Astrocyte of the spinal cord (primary cell): ENCODE data around the gene PRPS1.
A peak's percentile ranks its signal among the peaks of the same experiment; 100 is the strongest.
"Not testable (repeated sequence)": the region's sequence is repeated elsewhere in the genome, so short reads cannot be mapped to it uniquely, and the experiment has no call there.

Source experiments
- DNase-seq: peaks from one replicate; pipeline ENCODE4 v3.0.0; 2011; ENCODE audit warnings: low read depth, low spot score
- H3K4me3 ChIP-seq: 2 replicates; pipeline ENCODE4 v1.5.1; 2011; ENCODE audit warnings: low read depth, mild to moderate bottlenecking, low read length, moderate library complexity
- CTCF ChIP-seq: IDR thresholded peaks from 2 replicates; pipeline ENCODE4 v1.5.1; 2012; ENCODE audit warnings: low read depth, mild to moderate bottlenecking, low read length, inconsistent platforms
- in situ Hi-C: cut with HindIII; loops from 2 replicates; pipeline ENCODE4 v1.10.0; 2017; ENCODE audit warnings: low sequenced_read_pairs

The PRPS1 gene

GRCh38 chrX:107669885-107670628, 41.7 kb downstream of the PRPS1 start:
- no peak for TF ChIP-seq CTCF
- no peak overlapping the region for H3K4me3 ChIP-seq
- in situ Hi-C loops: no loop called here
- no peak for DNase-seq

GRCh38 chrX:107671256-107671655, 42.9 kb downstream of the PRPS1 start:
- H3K4me3 ChIP-seq, in situ Hi-C loops, DNase-seq: not testable (repeated sequence)

- in situ Hi-C loops: no loop called here
- DNase-seq: peak; percentile 86
- TF ChIP-seq CTCF: peak; percentile 70
- no peak overlapping the region for H3K4me3 ChIP-seq
These were observed 44.7 kb downstream of the PRPS1 start for GRCh38 chrX:107672955-107673378.

GRCh38 chrX:107673431-107673830, 45.1 kb downstream of the PRPS1 start:
- DNase-seq: no peak
- no peak for TF ChIP-seq CTCF
- in situ Hi-C loops: no loop called here
- no peak overlapping the region for H3K4me3 ChIP-seq

GRCh38 chrX:107673933-107674479, 45.7 kb downstream of the PRPS1 start:
- DNase-seq: peak; percentile 94
- in situ Hi-C loops: no loop called here
- no peak overlapping the region for H3K4me3 ChIP-seq
- TF ChIP-seq CTCF: no peak

GRCh38 chrX:107674480-107675364, 46.4 kb downstream of the PRPS1 start:
- peak overlapping the region; percentile 69 for H3K4me3 ChIP-seq
- TF ChIP-seq CTCF: no peak
- DNase-seq: peak; percentile 86
- in situ Hi-C loops: no loop called here

GRCh38 chrX:107675365-107675654, 47.0 kb downstream of the PRPS1 start:
- DNase-seq: no peak

More at GRCh38 chrX:107675365-107675654, 47.0 kb downstream of the PRPS1 start:
- in situ Hi-C loops: no loop called here
- peak overlapping the region; percentile 69 for H3K4me3 ChIP-seq
- TF ChIP-seq CTCF: no peak
